Neural progenitor cell (in vitro differentiated cells): ENCODE data around the gene PES1. TPM values are rescaled to one million over a fixed set of nuclear protein-coding genes. Genes with fewer than 3 reads are reported as not detected.
"Not testable (repeated sequence)": the region's sequence is repeated elsewhere in the genome, so short reads cannot be mapped to it uniquely, and the experiment has no call there.

Experiments used
- DNase-seq: peaks from one replicate; pipeline ENCODE4 v3.0.0-alpha.2; 2016; ENCODE audit warnings: low spot score
- H2AFZ ChIP-seq: fragments of 200-600 bp; sonication (generic); replicated peaks from 2 replicates; pipeline ENCODE4 v1.6.1; 2016; ENCODE audit warnings: antibody characterized with exemption
- H3F3A ChIP-seq: fragments of 200-600 bp; sonication (generic); 2 replicates; pipeline ENCODE4 v1.6.1; 2016; ENCODE audit warnings: antibody characterized with exemption, low read depth
- H3K27ac ChIP-seq: fragments of 200-600 bp; sonication (generic); 2 replicates; pipeline ENCODE4 v1.5.1; 2016; ENCODE audit warnings: mild to moderate bottlenecking
- H3K27me3 ChIP-seq: fragments of 200-600 bp; sonication (generic); 2 replicates; pipeline ENCODE4 v1.6.1; 2016; ENCODE audit warnings: mild to moderate bottlenecking, moderate library complexity
- H3K36me3 ChIP-seq: fragments of 200-600 bp; sonication (generic); 2 replicates; pipeline ENCODE4 v1.5.1; 2016
- H3K4me1 ChIP-seq: fragments of 200-600 bp; sonication (generic); 2 replicates; pipeline ENCODE4 v1.6.1; 2016; ENCODE audit warnings: mixed run types
- H3K4me2 ChIP-seq: fragments of 200-600 bp; sonication (generic); 2 replicates; pipeline ENCODE4 v1.6.1; 2016
- H3K4me3 ChIP-seq: fragments of 200-600 bp; sonication (generic); 2 replicates; pipeline ENCODE4 v1.5.1; 2016
- H3K79me2 ChIP-seq: fragments of 200-600 bp; sonication (generic); 2 replicates; pipeline ENCODE4 v1.6.1; 2016; ENCODE audit warnings: low read depth
- H3K9ac ChIP-seq: fragments of 200-600 bp; sonication (generic); 2 replicates; pipeline ENCODE4 v1.6.1; 2016
- H3K9me3 ChIP-seq: fragments of 200-600 bp; sonication (generic); 2 replicates; pipeline ENCODE4 v1.5.1; 2016; ENCODE audit warnings: low read depth
- H4K20me1 ChIP-seq: fragments of 200-600 bp; sonication (generic); 2 replicates; pipeline ENCODE4 v1.6.1; 2016; ENCODE audit warnings: low read depth
- H3K27ac Mint-ChIP-seq: 3 replicates; pipeline ENCODE4 v1.8.0; 2021; ENCODE audit warnings: mixed read lengths
- H3K27me3 Mint-ChIP-seq: 2 replicates; pipeline ENCODE4 v1.8.0; 2022; ENCODE audit warnings: low read depth, mild to moderate bottlenecking, inconsistent platforms, moderate library complexity, mixed read lengths; ENCODE audit not compliant: insufficient read depth
- H3K36me3 Mint-ChIP-seq: 3 replicates; pipeline ENCODE4 v1.8.0; 2021; ENCODE audit warnings: mixed read lengths
- H3K4me1 Mint-ChIP-seq: 3 replicates; pipeline ENCODE4 v1.8.0; 2021; ENCODE audit warnings: mixed read lengths
- H3K4me3 Mint-ChIP-seq: 3 replicates; pipeline ENCODE4 v1.8.0; 2021; ENCODE audit warnings: mild to moderate bottlenecking, moderate library complexity, mixed read lengths
- H3K9me3 Mint-ChIP-seq: 3 replicates; pipeline ENCODE4 v1.8.0; 2020; ENCODE audit warnings: mixed read lengths
- EZH2 ChIP-seq: fragments of 200-600 bp; sonication (generic); IDR thresholded peaks from 2 replicates; pipeline ENCODE4 v1.6.1; 2017; ENCODE audit warnings: antibody characterized with exemption, mild to moderate bottlenecking, moderate library complexity
- EZH2phosphoT487 ChIP-seq: fragments of 200-600 bp; sonication (generic); IDR thresholded peaks from 2 replicates; pipeline ENCODE4 v1.6.1; 2017; ENCODE audit warnings: antibody characterized with exemption
- total RNA-seq: library from RNA; depleted of rRNA; stranded (reverse); fragments of >200 nt; gene quantifications from 2 replicates; pipeline ENCODE4 v1.2.3, GENCODE V29; 2015; ENCODE audit warnings: low replicate concordance
- TF ChIP-seq, protein P1 (sequence below): fragments of 200-600 bp; sonication (generic); IDR thresholded peaks from 2 replicates; pipeline ENCODE4 v1.5.1; 2017; ENCODE audit warnings: antibody characterized with exemption, mild to moderate bottlenecking

Gene PES1
- total RNA-seq, 1 donor from 2014 or later: 30.2 TPM

DNA sequence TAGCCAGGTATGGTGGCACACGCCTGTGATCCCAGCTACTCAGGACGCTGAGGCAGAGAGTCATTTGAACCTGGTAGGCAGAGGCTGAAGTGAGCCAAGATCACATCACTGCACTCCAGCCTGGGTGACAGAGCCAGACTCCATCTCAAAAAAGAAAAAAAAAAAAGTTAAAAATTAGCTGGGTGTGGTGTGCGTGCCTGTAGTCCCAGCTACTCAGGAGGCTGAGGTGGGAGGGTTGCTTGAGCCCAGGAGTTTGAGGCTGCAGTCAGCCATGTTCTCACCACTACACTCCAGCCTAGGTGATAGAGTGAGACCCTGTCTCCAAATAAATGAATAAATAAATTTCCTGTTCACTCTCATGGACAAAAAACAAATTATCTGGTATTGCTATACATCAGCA lies 50.2 kb downstream of the PES1 start:
- H3F3A ChIP-seq, H3K9me3 Mint-ChIP-seq, H3K79me2 ChIP-seq, H3K4me1 ChIP-seq, H3K36me3 Mint-ChIP-seq, H3K9me3 ChIP-seq, H3K27ac ChIP-seq, H3K9ac ChIP-seq, DNase-seq, H4K20me1 ChIP-seq, H3K36me3 ChIP-seq: not testable (repeated sequence)
- H2AFZ ChIP-seq: peak overlapping the region; percentile 91
- peak overlapping the region; percentile 82 for H3K4me2 ChIP-seq
- peaks cover 25% of the 10 kb centered on the region for H3K27me3 ChIP-seq
- Mint-ChIP-seq H3K4me1 (peaks cover 16% of the 10 kb centered on the region), H3K4me3 (peak overlapping the region; percentile 85), H3K27ac (peak overlapping the region; percentile 78), H3K27me3 (peaks cover 10% of the 10 kb centered on the region)
- peak overlapping the region; percentile 58 for H3K4me3 ChIP-seq

DNA sequence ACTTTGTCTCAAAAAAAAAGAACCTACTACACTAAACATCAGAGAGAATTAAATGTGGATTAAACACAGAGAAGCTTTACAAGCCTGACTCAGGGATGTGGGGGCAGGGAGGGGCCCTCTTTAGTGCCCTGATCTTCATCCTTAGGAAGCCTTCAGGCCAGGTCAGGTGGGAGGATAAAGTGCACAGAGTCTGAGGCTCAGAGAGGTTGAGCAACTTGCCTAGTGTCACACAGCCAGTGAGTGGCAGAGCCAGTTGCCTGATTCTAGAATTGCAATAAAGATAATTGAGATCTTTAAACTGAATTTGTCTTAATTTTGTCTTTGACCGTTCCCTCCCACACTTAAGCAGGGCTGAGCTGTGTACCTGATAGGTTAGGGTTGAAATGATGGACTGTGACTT lies 52.3 kb downstream of the PES1 start:
- Histone ChIP-seq H3K9me3 (no peaks in the 10 kb centered on the region), H3K4me2 (no peak overlapping the region), H3K79me2 (no peaks in the 10 kb centered on the region), H3K9ac (no peak overlapping the region), H3K27ac (no peak overlapping the region), H3K4me1 (peaks cover 5% of the 10 kb centered on the region), H3F3A (peaks cover 8% of the 10 kb centered on the region), H3K27me3 (peaks cover 25% of the 10 kb centered on the region), H2AFZ (no peak overlapping the region), H3K4me3 (no peak overlapping the region), H3K36me3 (no peaks in the 10 kb centered on the region), H4K20me1 (no peaks in the 10 kb centered on the region)
- H3K27ac Mint-ChIP-seq: no peak overlapping the region
- H3K9me3 Mint-ChIP-seq: no peaks in the 10 kb centered on the region
- peaks cover 16% of the 10 kb centered on the region for H3K4me1 Mint-ChIP-seq
- no peak overlapping the region for H3K4me3 Mint-ChIP-seq
- DNase-seq: no peak
- H3K36me3 Mint-ChIP-seq: no peaks in the 10 kb centered on the region
- TF ChIP-seq EZH2 (no peak), EZH2phosphoT487 (no peak)
- TF ChIP-seq, protein P1, sequence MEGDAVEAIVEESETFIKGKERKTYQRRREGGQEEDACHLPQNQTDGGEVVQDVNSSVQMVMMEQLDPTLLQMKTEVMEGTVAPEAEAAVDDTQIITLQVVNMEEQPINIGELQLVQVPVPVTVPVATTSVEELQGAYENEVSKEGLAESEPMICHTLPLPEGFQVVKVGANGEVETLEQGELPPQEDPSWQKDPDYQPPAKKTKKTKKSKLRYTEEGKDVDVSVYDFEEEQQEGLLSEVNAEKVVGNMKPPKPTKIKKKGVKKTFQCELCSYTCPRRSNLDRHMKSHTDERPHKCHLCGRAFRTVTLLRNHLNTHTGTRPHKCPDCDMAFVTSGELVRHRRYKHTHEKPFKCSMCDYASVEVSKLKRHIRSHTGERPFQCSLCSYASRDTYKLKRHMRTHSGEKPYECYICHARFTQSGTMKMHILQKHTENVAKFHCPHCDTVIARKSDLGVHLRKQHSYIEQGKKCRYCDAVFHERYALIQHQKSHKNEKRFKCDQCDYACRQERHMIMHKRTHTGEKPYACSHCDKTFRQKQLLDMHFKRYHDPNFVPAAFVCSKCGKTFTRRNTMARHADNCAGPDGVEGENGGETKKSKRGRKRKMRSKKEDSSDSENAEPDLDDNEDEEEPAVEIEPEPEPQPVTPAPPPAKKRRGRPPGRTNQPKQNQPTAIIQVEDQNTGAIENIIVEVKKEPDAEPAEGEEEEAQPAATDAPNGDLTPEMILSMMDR: no peak
- H3K27me3 Mint-ChIP-seq: peaks cover 6% of the 10 kb centered on the region

DNA sequence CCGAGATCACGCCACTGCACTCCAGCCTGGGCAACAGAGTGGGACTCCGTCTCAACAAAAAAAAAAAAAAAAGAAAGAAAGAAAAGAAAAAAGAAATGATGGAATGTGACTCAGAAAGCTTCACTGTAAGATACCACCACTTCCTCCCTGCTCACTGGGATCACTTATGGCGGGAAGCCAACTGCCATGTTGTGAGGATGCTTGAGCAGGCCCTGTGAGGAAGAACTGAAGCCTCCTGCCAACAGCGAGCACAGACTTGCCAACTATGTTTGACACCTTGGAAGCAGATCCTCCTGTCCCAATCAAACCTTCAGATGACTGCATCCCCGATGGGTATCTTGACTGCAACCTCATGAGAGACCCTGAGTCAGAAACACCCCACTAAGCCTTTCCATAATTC lies 53.4 kb downstream of the PES1 start:
- Histone ChIP-seq H3K9me3 (no peaks in the 10 kb centered on the region), H3F3A (peaks cover 8% of the 10 kb centered on the region), H3K36me3 (no peaks in the 10 kb centered on the region), H2AFZ (no peak overlapping the region), H4K20me1 (no peaks in the 10 kb centered on the region), H3K79me2 (no peaks in the 10 kb centered on the region), H3K4me1 (peaks cover 5% of the 10 kb centered on the region), H3K27me3 (peaks cover 18% of the 10 kb centered on the region), H3K9ac (no peak overlapping the region), H3K27ac (no peak overlapping the region), H3K4me2 (no peak overlapping the region), H3K4me3 (no peak overlapping the region)
- H3K27me3 Mint-ChIP-seq: peaks cover 6% of the 10 kb centered on the region
- H3K4me3 Mint-ChIP-seq: no peak overlapping the region
- H3K27ac Mint-ChIP-seq: no peak overlapping the region
- no peak for DNase-seq
- H3K9me3 Mint-ChIP-seq: no peaks in the 10 kb centered on the region
- TF ChIP-seq, protein P1: no peak
- TF ChIP-seq EZH2phosphoT487 (no peak), EZH2 (no peak)
- H3K36me3 Mint-ChIP-seq: no peaks in the 10 kb centered on the region
- H3K4me1 Mint-ChIP-seq: peaks cover 13% of the 10 kb centered on the region

DNA sequence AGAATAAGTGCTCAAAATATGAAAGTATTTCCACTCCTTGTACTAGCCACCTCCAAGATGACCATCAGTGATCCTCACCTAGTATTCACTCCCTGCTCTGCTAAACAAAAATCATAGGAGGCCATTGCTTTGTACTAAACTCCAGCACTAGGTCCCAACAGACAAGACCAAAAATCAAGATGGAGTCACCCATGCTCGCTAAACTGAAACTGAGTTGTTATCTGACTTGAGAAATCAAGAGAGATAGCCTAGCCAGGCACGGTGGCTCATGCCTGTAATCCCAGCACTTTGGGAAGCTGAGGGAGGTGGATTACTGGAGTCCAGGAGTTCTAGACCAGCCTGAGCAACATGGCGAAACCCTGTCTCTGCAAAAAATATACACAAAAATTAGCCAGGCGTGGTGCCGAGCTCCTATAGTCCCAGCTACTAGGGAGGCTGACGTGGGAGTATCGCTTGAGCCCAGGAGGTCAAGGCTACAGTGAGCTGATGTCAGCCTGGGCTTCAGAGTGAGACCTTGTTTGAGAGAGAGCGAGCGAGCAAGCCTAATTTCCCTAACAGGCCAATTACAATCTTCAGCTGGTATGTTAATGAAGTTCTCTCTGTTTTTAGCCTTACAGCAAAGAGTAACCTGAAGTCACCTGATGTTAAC lies 54.5 kb downstream of the PES1 start:
- Mint-ChIP-seq H3K9me3 (no peaks in the 10 kb centered on the region), H3K4me1 (peaks cover 5% of the 10 kb centered on the region), H3K36me3 (no peaks in the 10 kb centered on the region), H3K27ac (peak overlapping the region; percentile 59), H3K4me3 (no peak overlapping the region), H3K27me3 (peaks cover 8% of the 10 kb centered on the region)
- Histone ChIP-seq H2AFZ (no peak overlapping the region), H4K20me1 (no peaks in the 10 kb centered on the region), H3K36me3 (no peaks in the 10 kb centered on the region), H3K4me3 (no peak overlapping the region), H3F3A (peaks cover 4% of the 10 kb centered on the region), H3K79me2 (no peaks in the 10 kb centered on the region), H3K4me2 (no peak overlapping the region), H3K9me3 (no peaks in the 10 kb centered on the region), H3K27me3 (peaks cover 8% of the 10 kb centered on the region), H3K9ac (no peak overlapping the region), H3K4me1 (peaks cover 5% of the 10 kb centered on the region), H3K27ac (no peak overlapping the region)
- TF ChIP-seq EZH2phosphoT487 (no peak), EZH2 (no peak)
- TF ChIP-seq, protein P1: no peak
- DNase-seq: no peak
